CD14-positive monocyte (primary cell): Measurements from ENCODE around the gene TYROBP. TPM values are rescaled to one million over a fixed set of nuclear protein-coding genes. Genes with fewer than 3 reads are reported as not detected.

Experiments
- DNase-seq, 3 donors: peaks; one replicate each; pipeline ENCODE4 v3.0.0-alpha.2; 2011 to 2022
- H2AFZ ChIP-seq: 2 replicates; pipeline ENCODE4 v1.6.0; 2012; ENCODE audit warnings: mild to moderate bottlenecking, low read depth, low read length, inconsistent platforms; ENCODE audit not compliant: insufficient read depth, poor library complexity, severe bottlenecking
- H3K27ac ChIP-seq, 2 donors: 1 replicate in 1 of 2; 2 replicates in 1 of 2; pipeline ENCODE4 v1.5.1; 2012 to 2013; ENCODE audit warnings: low read length in 2 of 2, control low read depth in 1 of 2, inconsistent platforms in 1 of 2, low read depth in 1 of 2, mild to moderate bottlenecking in 1 of 2
- H3K27me3 ChIP-seq, 2 donors: one replicate each; pipeline versions ENCODE4 v1.6.0 to v1.6.1; 2011 to 2013; ENCODE audit warnings: low read length in 2 of 2; ENCODE audit not compliant: control insufficient read depth in 2 of 2, insufficient read depth in 2 of 2
- H3K36me3 ChIP-seq, 2 donors: replicated peaks in 1 of 2; 1 replicate in 1 of 2; 2 replicates in 1 of 2; pipeline versions ENCODE4 v1.5.1 to v1.6.1; 2012 to 2013; ENCODE audit warnings: low read length in 2 of 2, control low read depth in 1 of 2, inconsistent platforms in 1 of 2, mild to moderate bottlenecking in 1 of 2; ENCODE audit not compliant: insufficient read depth in 2 of 2, control insufficient read depth in 1 of 2
- H3K4me1 ChIP-seq, 2 donors: 1 replicate in 1 of 2; 2 replicates in 1 of 2; pipeline versions ENCODE4 v1.5.1 to v1.6.1; 2012 to 2013; ENCODE audit warnings: low read length in 2 of 2, control low read depth in 1 of 2, inconsistent platforms in 1 of 2, mild to moderate bottlenecking in 1 of 2, moderate library complexity in 1 of 2; ENCODE audit not compliant: insufficient read depth in 2 of 2, control insufficient read depth in 1 of 2
- H3K4me2 ChIP-seq: replicated peaks from 2 replicates; pipeline ENCODE3; 2012; ENCODE audit warnings: low read length, moderate library complexity, mild to moderate bottlenecking; ENCODE audit not compliant: poor library complexity, severe bottlenecking; ENCODE audit errors: extremely low read depth
- H3K4me3 ChIP-seq, 3 experiments: fragments of 200-600 bp in 1 of 3; sonication (generic) in 1 of 3; replicated peaks in 1 of 3; 1 replicate in 2 of 3; 2 replicates in 1 of 3; pipeline ENCODE4 v1.5.1; 2011 to 2013; ENCODE audit warnings: low read length in 3 of 3, mild to moderate bottlenecking in 3 of 3, control low read depth in 2 of 3, low read depth in 2 of 3, inconsistent platforms in 1 of 3, moderate library complexity in 1 of 3
- H3K79me2 ChIP-seq: 2 replicates; pipeline ENCODE4 v1.6.0; 2012; ENCODE audit warnings: mild to moderate bottlenecking, control low read depth, inconsistent platforms, low read length, moderate library complexity; ENCODE audit not compliant: insufficient read depth
- H3K9ac ChIP-seq: 2 replicates; pipeline ENCODE4 v1.6.0; 2017; ENCODE audit warnings: low read length, mild to moderate bottlenecking; ENCODE audit not compliant: insufficient read depth, poor library complexity, severe bottlenecking
- H3K9me3 ChIP-seq, 2 donors: replicated peaks in 1 of 2; 1 replicate in 1 of 2; 2 replicates in 1 of 2; pipeline versions ENCODE4 v1.5.1 to v1.6.1; 2012 to 2013; ENCODE audit warnings: low read length in 2 of 2, control low read depth in 1 of 2; ENCODE audit not compliant: control insufficient read depth in 1 of 2, insufficient read depth in 1 of 2
- H4K20me1 ChIP-seq: 2 replicates; pipeline ENCODE4 v1.6.0; 2012; ENCODE audit warnings: mild to moderate bottlenecking, low read length, control low read depth, moderate library complexity; ENCODE audit not compliant: insufficient read depth
- H3K27ac Mint-ChIP-seq, 7 donors: one replicate each; pipeline ENCODE4 v1.8.0; 2020; ENCODE audit warnings: mild to moderate bottlenecking in 7 of 7, mixed read lengths in 7 of 7, moderate library complexity in 6 of 7, inconsistent platforms in 2 of 7
- H3K27me3 Mint-ChIP-seq, 3 donors: one replicate each; pipeline ENCODE4 v1.8.0; 2021 to 2022; ENCODE audit warnings: low read depth in 3 of 3, mild to moderate bottlenecking in 3 of 3, mixed read lengths in 3 of 3, moderate library complexity in 3 of 3, inconsistent platforms in 1 of 3
- H3K36me3 Mint-ChIP-seq, 2 donors: one replicate each; pipeline ENCODE4 v1.8.0; 2020; ENCODE audit warnings: mixed read lengths in 2 of 2, inconsistent platforms in 1 of 2, mild to moderate bottlenecking in 1 of 2
- H3K4me1 Mint-ChIP-seq: one replicate; pipeline ENCODE4 v1.8.0; 2020; ENCODE audit warnings: mild to moderate bottlenecking, mixed read lengths
- H3K4me3 Mint-ChIP-seq, 2 donors: one replicate each; pipeline ENCODE4 v1.8.0; 2020; ENCODE audit warnings: mild to moderate bottlenecking in 2 of 2, mixed read lengths in 2 of 2, moderate library complexity in 1 of 2
- H3K9me3 Mint-ChIP-seq, 7 donors: one replicate each; pipeline ENCODE4 v1.8.0; 2020 to 2022; ENCODE audit warnings: mixed read lengths in 7 of 7, mild to moderate bottlenecking in 6 of 7, moderate library complexity in 6 of 7, inconsistent platforms in 2 of 7
- WGBS: methylation state at CpG from one replicate; pipeline ENCODE4 v1.1.5; 2013; ENCODE audit warnings: missing lambda C conversion rate; ENCODE audit not compliant: insufficient coverage; 5-methylcytosine and 5-hydroxymethylcytosine counted together
- intact Hi-C, 2 donors: fragments of 100-400 bp; cut with micrococcal nuclease; formaldehyde crosslinking; loops; one replicate each; pipeline versions ENCODE4 v1.15.0 to v1.15.1; 2023
- polyA plus RNA-seq, 3 donors: library from polyadenylated mRNA; depleted of rRNA in 1 of 3; unstranded in 2 of 3; stranded (reverse) in 1 of 3; fragments of 300-500 nt in 2 of 3; fragments of >200 nt in 1 of 3; fragmentation: Illumina TruSeq in 2 of 3; gene quantifications; 1 replicate in 2 of 3; 2 replicates in 1 of 3; pipeline ENCODE4 v1.2.3, GENCODE V29; 2012 to 2021
- TF ChIP-seq, protein P1 (sequence below): fragments of 200-600 bp; IDR thresholded peaks from one replicate; pipeline ENCODE4 v1.8.0; 2022; ENCODE audit warnings: antibody characterized with exemption, mild to moderate bottlenecking

TYROBP gene
- polyA plus RNA-seq, 3 donors: 3,224 to 6,141 (median 5,182) TPM

DNA sequence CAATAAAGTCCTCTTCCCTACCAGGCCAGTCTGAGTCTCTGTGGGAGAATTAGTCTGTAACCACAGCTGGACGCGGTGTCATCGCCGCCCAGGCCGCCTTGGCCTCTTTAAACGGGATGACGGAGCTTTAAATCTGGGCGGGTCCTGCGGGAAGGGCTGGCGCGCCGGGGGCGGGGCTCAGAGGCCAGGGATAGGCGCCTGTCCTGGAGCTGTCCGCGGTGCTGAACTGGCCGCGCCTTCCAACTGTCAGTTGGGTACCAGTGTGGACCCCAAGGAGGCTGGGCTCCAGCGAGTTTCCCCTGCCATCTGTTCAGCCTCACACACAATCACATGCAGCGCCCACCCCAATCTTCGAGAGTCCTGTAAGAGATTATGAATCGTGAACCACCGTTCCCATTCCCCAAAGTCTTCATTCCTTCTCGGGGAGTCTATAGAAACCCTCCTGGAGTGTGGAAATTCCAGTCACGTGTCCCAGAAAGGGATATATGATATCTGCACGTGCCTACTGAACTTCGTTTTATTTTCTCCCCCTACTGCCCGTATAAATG is 28.3 kb downstream of the TYROBP start:
- Mint-ChIP-seq H3K4me3 (peak overlapping the region in 1 of 2 donors; percentile 62), H3K27ac (peak overlapping the region in 4 of 7 donors; percentile 5 to 42 (median 19)), H3K9me3 (peaks cover 0 to 2% (median 0%) of the 10 kb centered on the region in 7 donors), H3K4me1 (peaks cover 9% of the 10 kb centered on the region), H3K27me3 (peaks cover 20 to 30% (median 26%) of the 10 kb centered on the region in 3 donors), H3K36me3 (peaks cover 0 to 1% of the 10 kb centered on the region in 2 donors)
- Histone ChIP-seq H3K4me1 (peaks cover 0 to 5% of the 10 kb centered on the region in 2 donors), H3K9me3 (no peaks in the 10 kb centered on the region), H4K20me1 (no peaks in the 10 kb centered on the region), H3K4me3 (no peak overlapping the region), H2AFZ (no peak overlapping the region), H3K36me3 (no peaks in the 10 kb centered on the region), H3K9ac (no peak overlapping the region), H3K27me3 (peaks cover 0 to 16% of the 10 kb centered on the region in 2 donors), H3K4me2 (no peak overlapping the region), H3K79me2 (no peaks in the 10 kb centered on the region), H3K27ac (no peak overlapping the region)
- WGBS: 2% methylated on average over 25 of the region's 28 CpGs
- intact Hi-C loops: loop anchor here in 1 of 2 donors (10.0 kb wide), 1 partner anchor 105 kb away; the partner anchor contains the start of gene ARHGAP33
- DNase-seq: peak; percentile 80 to 89 (median 87)
- TF ChIP-seq, protein P1, sequence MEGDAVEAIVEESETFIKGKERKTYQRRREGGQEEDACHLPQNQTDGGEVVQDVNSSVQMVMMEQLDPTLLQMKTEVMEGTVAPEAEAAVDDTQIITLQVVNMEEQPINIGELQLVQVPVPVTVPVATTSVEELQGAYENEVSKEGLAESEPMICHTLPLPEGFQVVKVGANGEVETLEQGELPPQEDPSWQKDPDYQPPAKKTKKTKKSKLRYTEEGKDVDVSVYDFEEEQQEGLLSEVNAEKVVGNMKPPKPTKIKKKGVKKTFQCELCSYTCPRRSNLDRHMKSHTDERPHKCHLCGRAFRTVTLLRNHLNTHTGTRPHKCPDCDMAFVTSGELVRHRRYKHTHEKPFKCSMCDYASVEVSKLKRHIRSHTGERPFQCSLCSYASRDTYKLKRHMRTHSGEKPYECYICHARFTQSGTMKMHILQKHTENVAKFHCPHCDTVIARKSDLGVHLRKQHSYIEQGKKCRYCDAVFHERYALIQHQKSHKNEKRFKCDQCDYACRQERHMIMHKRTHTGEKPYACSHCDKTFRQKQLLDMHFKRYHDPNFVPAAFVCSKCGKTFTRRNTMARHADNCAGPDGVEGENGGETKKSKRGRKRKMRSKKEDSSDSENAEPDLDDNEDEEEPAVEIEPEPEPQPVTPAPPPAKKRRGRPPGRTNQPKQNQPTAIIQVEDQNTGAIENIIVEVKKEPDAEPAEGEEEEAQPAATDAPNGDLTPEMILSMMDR: no peak

DNA sequence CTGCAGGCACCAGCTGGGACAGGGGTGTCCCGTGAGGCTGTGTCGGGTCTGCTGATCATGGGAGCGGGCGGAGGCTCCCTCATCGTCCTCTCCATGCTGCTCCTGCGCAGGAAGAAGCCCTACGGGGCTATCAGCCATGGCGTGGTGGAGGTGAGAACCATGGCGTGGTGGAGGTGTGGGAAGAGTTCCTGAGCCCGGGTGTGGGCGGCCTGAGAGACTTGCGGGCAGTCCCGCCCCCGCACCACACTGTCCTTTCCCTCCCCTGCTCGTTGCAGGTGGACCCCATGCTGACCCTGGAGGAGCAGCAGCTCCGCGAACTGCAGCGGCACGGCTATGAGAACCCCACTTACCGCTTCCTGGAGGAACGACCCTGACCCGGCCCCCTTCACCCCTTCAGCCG is 29.0 kb downstream of the TYROBP start:
- H3K27ac Mint-ChIP-seq: no peak overlapping the region
- Histone ChIP-seq H3K79me2 (no peaks in the 10 kb centered on the region), H3K9me3 (no peaks in the 10 kb centered on the region), H3K4me3 (no peak overlapping the region), H3K9ac (no peak overlapping the region), H3K27ac (no peak overlapping the region), H3K4me2 (no peak overlapping the region), H3K4me1 (peaks cover 0 to 5% of the 10 kb centered on the region in 2 donors), H4K20me1 (no peaks in the 10 kb centered on the region), H3K27me3 (peaks cover 0 to 16% of the 10 kb centered on the region in 2 donors), H2AFZ (no peak overlapping the region), H3K36me3 (no peaks in the 10 kb centered on the region)
- WGBS: 24% methylated on average over 10 of the region's 23 CpGs
- TF ChIP-seq, protein P1: no peak
- H3K36me3 Mint-ChIP-seq: peaks cover 0 to 1% of the 10 kb centered on the region in 2 donors
- peaks cover 22 to 30% (median 26%) of the 10 kb centered on the region in 3 donors for H3K27me3 Mint-ChIP-seq
- H3K4me1 Mint-ChIP-seq: peaks cover 9% of the 10 kb centered on the region
- peak overlapping the region in 1 of 2 donors; percentile 62 for H3K4me3 Mint-ChIP-seq
- peaks cover 0 to 2% (median 0%) of the 10 kb centered on the region in 7 donors for H3K9me3 Mint-ChIP-seq
- intact Hi-C loops: loop anchor here in 1 of 2 donors (10.0 kb wide), 1 partner anchor 104 kb away; the partner anchor contains the start of gene ARHGAP33
- no peak for DNase-seq
